Measurements from ENCODE around the gene ARVCF.

The ARVCF gene, protein sequence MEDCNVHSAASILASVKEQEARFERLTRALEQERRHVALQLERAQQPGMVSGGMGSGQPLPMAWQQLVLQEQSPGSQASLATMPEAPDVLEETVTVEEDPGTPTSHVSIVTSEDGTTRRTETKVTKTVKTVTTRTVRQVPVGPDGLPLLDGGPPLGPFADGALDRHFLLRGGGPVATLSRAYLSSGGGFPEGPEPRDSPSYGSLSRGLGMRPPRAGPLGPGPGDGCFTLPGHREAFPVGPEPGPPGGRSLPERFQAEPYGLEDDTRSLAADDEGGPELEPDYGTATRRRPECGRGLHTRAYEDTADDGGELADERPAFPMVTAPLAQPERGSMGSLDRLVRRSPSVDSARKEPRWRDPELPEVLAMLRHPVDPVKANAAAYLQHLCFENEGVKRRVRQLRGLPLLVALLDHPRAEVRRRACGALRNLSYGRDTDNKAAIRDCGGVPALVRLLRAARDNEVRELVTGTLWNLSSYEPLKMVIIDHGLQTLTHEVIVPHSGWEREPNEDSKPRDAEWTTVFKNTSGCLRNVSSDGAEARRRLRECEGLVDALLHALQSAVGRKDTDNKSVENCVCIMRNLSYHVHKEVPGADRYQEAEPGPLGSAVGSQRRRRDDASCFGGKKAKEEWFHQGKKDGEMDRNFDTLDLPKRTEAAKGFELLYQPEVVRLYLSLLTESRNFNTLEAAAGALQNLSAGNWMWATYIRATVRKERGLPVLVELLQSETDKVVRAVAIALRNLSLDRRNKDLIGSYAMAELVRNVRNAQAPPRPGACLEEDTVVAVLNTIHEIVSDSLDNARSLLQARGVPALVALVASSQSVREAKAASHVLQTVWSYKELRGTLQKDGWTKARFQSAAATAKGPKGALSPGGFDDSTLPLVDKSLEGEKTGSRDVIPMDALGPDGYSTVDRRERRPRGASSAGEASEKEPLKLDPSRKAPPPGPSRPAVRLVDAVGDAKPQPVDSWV

GRCh38 chr22:20016734-20017621 lies at the start of gene ARVCF:
ARVCF (minus strand) TSS chr22:20016823; CDS start chr22:19990794, 26,029 bp downstream.
- peak; percentile 72 for DNase-seq

DNA sequence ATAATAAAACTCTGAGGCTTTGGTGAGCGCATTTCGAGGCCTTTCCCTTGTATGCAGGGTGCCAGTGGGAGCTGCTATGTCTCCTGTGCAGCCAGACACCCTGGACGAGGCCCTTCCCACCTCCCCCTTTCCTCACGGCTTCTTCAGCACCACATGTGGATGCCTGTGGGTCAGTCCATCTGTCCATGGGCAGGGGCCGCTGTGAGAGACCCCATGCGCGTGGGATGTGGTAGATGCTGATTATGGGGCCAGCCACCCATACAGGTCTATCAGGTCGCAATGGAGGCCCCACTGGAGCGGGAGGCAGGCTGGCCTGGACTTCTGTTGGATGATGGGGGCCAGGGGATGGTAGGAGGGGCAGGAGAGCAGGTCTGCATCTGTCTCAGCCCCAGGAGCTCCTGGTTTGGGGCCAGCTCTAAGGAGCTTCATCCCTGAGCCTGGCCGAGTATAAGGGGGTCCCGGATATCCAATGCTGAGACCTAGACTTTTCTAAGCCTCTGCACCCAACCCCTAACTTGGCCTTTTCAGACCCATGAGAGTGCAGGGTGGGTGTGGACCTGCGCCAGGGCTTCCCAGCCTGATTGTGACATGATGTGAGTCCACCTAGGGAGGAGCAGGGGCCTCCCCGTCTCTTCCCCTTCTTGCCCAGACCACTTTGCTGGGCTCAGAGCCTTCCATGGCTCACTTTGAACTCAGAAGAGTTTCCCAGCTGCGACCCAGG lies 49.4 kb upstream of the ARVCF start:
- DNase-seq = no peak

- no peak for DNase-seq
Observed at GRCh38 chr22:20064545-20065262, 48.1 kb upstream of the ARVCF start.

GRCh38 chr22:20064140-20064480 lies 47.5 kb upstream of the ARVCF start:
- no peak for DNase-seq

- DNase-seq = no peak
Observed at GRCh38 chr22:20063271-20064139, 46.9 kb upstream of the ARVCF start.

DNA sequence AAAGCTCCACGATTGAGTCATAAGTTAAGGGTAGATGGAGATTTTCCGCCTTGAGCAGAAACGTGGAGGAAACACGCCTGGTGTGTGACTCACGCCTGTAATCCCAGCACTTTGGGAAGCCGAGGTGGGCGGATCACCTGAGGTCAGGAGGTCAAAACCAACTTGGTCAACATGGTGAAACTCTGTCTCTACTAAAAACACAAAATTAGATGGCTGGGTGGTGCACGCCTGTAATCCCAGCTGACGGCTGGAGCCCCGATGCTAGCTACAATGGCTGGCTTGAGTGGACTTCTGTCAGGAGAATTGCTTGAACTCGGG lies 46.1 kb upstream of the ARVCF start:
- DNase-seq = no peak

- no peak for DNase-seq
Observed at GRCh38 chr22:20062043-20062765, 45.6 kb upstream of the ARVCF start.

DNA sequence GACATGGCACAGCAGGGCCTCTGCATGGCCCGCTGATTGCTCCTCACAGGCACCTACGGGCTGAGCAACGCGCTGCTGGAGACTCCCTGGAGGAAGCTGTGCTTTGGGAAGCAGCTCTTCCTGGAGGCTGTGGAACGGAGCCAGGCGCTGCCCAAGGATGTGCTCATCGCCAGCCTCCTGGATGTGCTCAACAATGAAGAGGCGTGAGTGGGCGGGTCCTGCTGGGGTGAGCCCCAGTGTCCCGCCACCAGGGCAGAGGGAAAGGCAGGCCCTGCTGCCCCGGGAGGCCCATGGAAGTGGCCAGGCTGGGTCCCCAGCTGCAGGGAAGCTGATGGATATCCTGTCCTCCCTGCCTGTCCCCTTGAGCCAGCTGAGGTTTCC lies 44.8 kb upstream of the ARVCF start:
- no peak for DNase-seq

- DNase-seq = no peak
Observed at GRCh38 chr22:20060700-20061480, 44.3 kb upstream of the ARVCF start.

GRCh38 chr22:20058989-20059770 lies 42.6 kb upstream of the ARVCF start:
- DNase-seq = no peak

- DNase-seq = no peak
Observed at GRCh38 chr22:20057596-20058268, 41.1 kb upstream of the ARVCF start.

DNA sequence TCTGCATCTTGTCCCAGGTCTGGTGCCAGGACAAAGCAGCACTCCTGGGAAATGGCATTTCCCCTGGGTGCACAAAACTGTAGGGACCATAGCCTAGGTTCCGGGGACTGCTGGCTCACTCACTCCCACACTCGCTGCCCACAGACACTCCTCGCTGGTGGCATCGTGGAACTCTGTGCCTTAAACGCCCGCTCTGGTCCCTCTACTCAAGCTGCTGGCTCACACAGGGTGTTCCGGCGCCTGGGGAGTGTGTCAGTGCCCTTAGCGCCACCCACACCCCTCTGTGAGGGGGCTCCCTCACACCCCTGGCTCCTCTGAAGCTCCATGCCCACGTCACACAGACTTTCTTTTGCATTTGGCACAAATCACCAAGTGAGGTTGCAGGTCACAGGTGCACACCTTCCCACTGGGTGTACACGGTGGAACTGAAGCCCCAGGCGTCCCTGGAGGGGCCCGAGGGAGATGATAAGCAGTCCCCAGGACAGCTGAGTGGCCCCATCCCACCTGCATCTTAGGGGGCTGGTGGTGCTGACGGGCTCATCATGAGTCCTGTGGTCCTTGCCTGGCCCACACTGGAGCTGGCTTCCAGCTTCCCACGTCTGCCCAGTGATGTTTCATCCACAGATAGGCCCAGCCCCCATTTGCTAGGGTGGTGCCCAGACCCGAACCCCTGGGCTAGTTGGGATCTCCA lies 40.2 kb upstream of the ARVCF start:
- no peak for DNase-seq

DNA sequence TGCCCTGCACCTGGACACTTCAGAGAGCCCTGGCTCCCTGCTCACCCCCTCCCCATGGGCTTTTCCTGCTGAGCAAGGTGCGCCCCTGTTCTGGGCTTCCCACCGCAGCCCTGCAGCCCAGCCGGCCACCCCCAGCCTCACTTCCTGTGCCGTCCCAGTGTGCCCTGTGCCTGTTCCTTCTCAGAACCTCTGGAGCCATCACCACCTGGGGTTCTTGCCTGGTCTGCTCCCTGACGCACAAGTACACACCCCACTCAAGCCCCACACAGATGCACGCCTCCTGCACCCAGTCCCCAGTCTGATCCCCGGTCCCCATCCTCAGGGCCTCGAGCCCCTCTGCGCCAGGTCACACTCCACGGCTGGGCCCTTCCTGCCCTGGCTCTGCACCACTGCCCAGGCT lies 39.5 kb upstream of the ARVCF start:
- DNase-seq = no peak

GRCh38 chr22:20055654-20056053 lies 39.0 kb upstream of the ARVCF start:
- no peak for DNase-seq

DNA sequence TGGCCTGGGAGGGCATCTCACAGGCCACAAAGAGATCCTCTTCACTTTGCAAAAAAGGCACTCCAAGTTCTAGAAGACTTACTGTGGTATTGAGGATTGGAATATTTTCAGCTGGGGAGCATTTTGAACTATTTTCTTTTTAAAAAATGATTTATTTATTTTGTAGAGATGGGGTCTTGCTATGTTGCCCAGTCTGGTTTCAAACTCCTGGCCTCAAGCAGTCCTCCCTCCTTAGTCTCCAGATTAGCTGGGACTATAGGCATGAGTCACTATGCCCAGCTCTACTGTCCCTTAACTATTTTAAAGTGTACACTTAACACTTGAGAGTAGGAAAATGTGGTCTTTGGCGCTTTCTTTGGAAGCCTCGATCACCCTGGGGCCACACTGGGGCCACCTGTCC lies 38.5 kb upstream of the ARVCF start:
- no peak for DNase-seq

DNA sequence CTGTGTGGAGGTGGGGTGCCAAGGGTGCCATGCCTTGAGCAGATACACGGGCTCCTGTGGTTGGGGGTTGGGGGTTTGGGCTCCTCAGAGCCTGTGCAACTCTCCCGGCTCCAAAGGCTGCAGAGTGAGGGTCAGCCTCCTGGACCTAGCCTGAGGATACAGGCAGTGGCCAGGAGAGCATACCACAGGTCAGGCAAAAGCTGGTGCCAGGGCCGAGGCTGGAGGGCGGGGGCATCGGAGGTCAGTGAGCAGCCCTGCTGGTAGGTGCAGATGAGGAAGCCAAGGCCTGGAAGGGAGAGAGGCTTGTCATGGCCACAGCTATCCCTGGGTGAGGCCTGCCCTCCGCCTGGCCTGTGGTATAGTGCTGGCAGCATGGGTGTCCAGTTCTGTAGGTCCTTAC lies 37.9 kb upstream of the ARVCF start:
- DNase-seq = no peak

DNA sequence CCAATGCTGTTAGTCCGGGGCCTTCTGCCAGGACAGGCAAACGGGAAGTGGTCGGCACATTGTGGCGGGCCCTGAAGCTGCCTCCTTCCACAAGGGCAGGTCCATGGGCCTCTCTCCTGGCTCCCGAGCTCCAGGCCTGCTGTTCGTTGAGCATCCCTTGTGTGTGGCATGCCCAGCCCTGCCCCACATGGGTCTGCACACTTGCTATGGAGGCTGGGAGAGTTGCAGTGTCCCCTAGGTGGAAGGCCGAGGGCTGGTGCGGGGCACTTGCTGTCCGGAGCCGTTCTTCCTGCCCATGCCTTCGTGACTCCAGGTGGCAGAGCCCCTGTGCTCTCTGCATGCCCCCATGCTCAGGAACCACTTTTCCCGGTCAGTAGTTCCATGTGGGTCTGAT lies 37.4 kb upstream of the ARVCF start:
- DNase-seq = no peak
